C4-2B (cell line): ENCODE results near the gene OR2F2.

Experiments used
- CTCF ChIP-seq: fragments of 450-650 bp; conservative IDR thresholded peaks from 2 replicates; pipeline ENCODE4 v1.5.1; 2017; ENCODE audit warnings: mild to moderate bottlenecking
- ZFX ChIP-seq: fragments of 450-650 bp; IDR thresholded peaks from 2 replicates; pipeline ENCODE4 v1.6.1; 2017

- TF ChIP-seq CTCF (no peak), ZFX (no peak)
These were observed 28.1 kb upstream of the OR2F2 start for GRCh38 chr7:143906895-143907294.
